DOHH2 (cell line): ENCODE measurements around the gene ZNF732.
"Not testable (repeated sequence)": the region's sequence is repeated elsewhere in the genome, so short reads cannot be mapped to it uniquely, and the experiment has no call there.

Experiments
- H3F3A ChIP-seq: fragments of 200-600 bp; sonication (generic), shearing (Covaris generic); 2 replicates; pipeline ENCODE4 v1.6.0; 2016; ENCODE audit warnings: antibody characterized with exemption, mild to moderate bottlenecking; ENCODE audit not compliant: control insufficient read depth, insufficient read depth
- H3K27ac ChIP-seq: fragments of 200-600 bp; sonication (generic); 2 replicates; pipeline ENCODE4 v1.5.1; 2014; ENCODE audit warnings: low read depth, mild to moderate bottlenecking, low read length, moderate library complexity
- H3K27me3 ChIP-seq: fragments of 200-600 bp; sonication (generic); 2 replicates; pipeline ENCODE4 v1.6.1; 2014; ENCODE audit warnings: mild to moderate bottlenecking, low read length, mixed read lengths; ENCODE audit not compliant: control insufficient read depth
- H3K36me3 ChIP-seq: fragments of 200-600 bp; sonication (generic); 2 replicates; pipeline ENCODE4 v1.6.1; 2014; ENCODE audit warnings: mild to moderate bottlenecking, low read length, moderate library complexity, mixed read lengths; ENCODE audit not compliant: control insufficient read depth
- H3K4me1 ChIP-seq: fragments of 200-600 bp; sonication (generic); 2 replicates; pipeline ENCODE4 v1.6.1; 2014; ENCODE audit warnings: mild to moderate bottlenecking, low read length, mixed read lengths; ENCODE audit not compliant: control insufficient read depth
- H3K4me2 ChIP-seq: fragments of 200-600 bp; sonication (generic); 2 replicates; pipeline ENCODE4 v1.6.0; 2014; ENCODE audit warnings: mild to moderate bottlenecking, low read length, moderate library complexity
- H3K4me3 ChIP-seq: fragments of 200-600 bp; sonication (generic); 2 replicates; pipeline ENCODE4 v1.5.1; 2014; ENCODE audit warnings: mild to moderate bottlenecking, low read length, mixed read lengths
- H3K79me2 ChIP-seq: fragments of 200-600 bp; sonication (generic); 2 replicates; pipeline ENCODE4 v1.6.1; 2014; ENCODE audit warnings: mild to moderate bottlenecking, low read length, mixed read lengths; ENCODE audit not compliant: control insufficient read depth
- H3K9me2 ChIP-seq: fragments of 200-600 bp; sonication (generic); replicated peaks from 2 replicates; pipeline ENCODE4 v1.6.1; 2014; ENCODE audit warnings: mild to moderate bottlenecking, low read length, mixed read lengths; ENCODE audit not compliant: control insufficient read depth
- H3K9me3 ChIP-seq: fragments of 200-600 bp; sonication (generic); 2 replicates; pipeline ENCODE4 v1.6.1; 2014; ENCODE audit warnings: antibody characterized with exemption, low read length, mixed read lengths; ENCODE audit not compliant: control insufficient read depth, insufficient read depth
- H4K20me1 ChIP-seq: fragments of 200-600 bp; sonication (generic); 2 replicates; pipeline ENCODE4 v1.6.0; 2014; ENCODE audit warnings: low read depth, mild to moderate bottlenecking, antibody characterized with exemption, low read length, moderate library complexity; ENCODE audit not compliant: control insufficient read depth, insufficient read depth
- CTCF ChIP-seq: fragments of 200-600 bp; sonication (generic); IDR thresholded peaks from one replicate; pipeline ENCODE4 v1.5.1; 2014; ENCODE audit warnings: antibody characterized with exemption, mild to moderate bottlenecking, low read depth, low read length; ENCODE audit not compliant: poor library complexity, severe bottlenecking
- EZH2phosphoT487 ChIP-seq: fragments of 200-600 bp; sonication (generic); IDR thresholded peaks from 2 replicates; pipeline ENCODE4 v1.6.1; 2017; ENCODE audit warnings: borderline replicate concordance, mild to moderate bottlenecking, antibody characterized with exemption, low read length, moderate library complexity, mixed read lengths

The ZNF732 gene

GRCh38 chr4:273309-274017 lies 31.8 kb downstream of the ZNF732 start:
- H3F3A ChIP-seq: no peaks in the 10 kb centered on the region
- TF ChIP-seq CTCF (no peak), EZH2phosphoT487 (no peak)
- no peaks in the 10 kb centered on the region for H3K79me2 ChIP-seq
- peaks cover 47% of the 10 kb centered on the region for H3K9me3 ChIP-seq
- H3K9me2 ChIP-seq: no peaks in the 10 kb centered on the region
- H3K4me2 ChIP-seq: no peak overlapping the region
- no peak overlapping the region for H3K4me3 ChIP-seq
- no peaks in the 10 kb centered on the region for H4K20me1 ChIP-seq
- no peaks in the 10 kb centered on the region for H3K36me3 ChIP-seq
- H3K27me3 ChIP-seq: no peaks in the 10 kb centered on the region
- 0 out of 2 replicates have a peak, but pooled peaks cover 4% of the 10 kb centered on the region for H3K4me1 ChIP-seq
- no peak overlapping the region for H3K27ac ChIP-seq

DNA sequence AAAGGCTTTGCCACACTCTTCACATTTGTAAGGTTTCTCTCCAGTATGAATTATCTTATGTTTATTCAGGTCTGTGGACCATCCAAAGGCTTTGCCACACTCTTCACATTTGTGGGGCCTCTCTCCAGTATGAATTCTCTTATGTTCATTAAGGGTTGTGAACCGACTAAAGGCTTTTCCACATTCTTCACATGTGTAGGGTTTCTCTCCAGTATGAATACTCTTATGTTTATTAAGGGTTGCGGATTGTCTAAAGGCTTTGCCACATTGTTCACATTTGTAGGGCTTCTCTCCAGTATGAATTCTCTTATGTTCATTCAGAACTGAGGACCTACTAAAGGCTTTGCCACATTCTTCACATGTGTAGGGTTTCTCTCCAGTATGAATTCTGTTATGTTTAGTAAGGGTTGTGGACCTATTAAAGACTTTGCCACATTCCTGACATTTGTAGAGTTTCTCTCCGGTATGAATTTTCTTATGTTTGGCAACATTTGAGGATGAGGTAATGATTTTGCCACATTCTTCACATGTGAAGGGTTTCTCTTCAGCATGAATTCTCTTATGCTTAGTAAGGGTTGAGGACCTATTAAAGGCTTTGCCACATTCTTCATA lies 33.7 kb downstream of the ZNF732 start:
- Histone ChIP-seq H3K4me3 (no peak overlapping the region), H3K79me2 (no peaks in the 10 kb centered on the region), H4K20me1 (no peaks in the 10 kb centered on the region), H3K36me3 (no peaks in the 10 kb centered on the region), H3K4me1 (no peaks in the 10 kb centered on the region), H3F3A (no peaks in the 10 kb centered on the region), H3K9me3 (peaks cover 40% of the 10 kb centered on the region), H3K4me2 (no peak overlapping the region), H3K27ac (no peak overlapping the region), H3K27me3 (no peaks in the 10 kb centered on the region), H3K9me2 (no peaks in the 10 kb centered on the region)
- TF ChIP-seq CTCF: no peak
- TF ChIP-seq EZH2phosphoT487: no peak

- not testable (repeated sequence) for H3K4me1 ChIP-seq, H3K79me2 ChIP-seq, H3K36me3 ChIP-seq, H4K20me1 ChIP-seq, H3K4me3 ChIP-seq, H3K9me2 ChIP-seq, H3K27ac ChIP-seq, H3F3A ChIP-seq, H3K27me3 ChIP-seq, H3K4me2 ChIP-seq
- peak; percentile 30 for TF ChIP-seq CTCF
- peaks cover 15% of the 10 kb centered on the region for H3K9me3 ChIP-seq
Measured at GRCh38 chr4:259240-259639, 46.0 kb downstream of the ZNF732 start.
